ENCODE measurements around the gene RANBP1.

RANBP1 gene

GRCh38 chr22:20174785-20175596 lies 59.1 kb downstream of the RANBP1 start:
- no peak for DNase-seq

DNA sequence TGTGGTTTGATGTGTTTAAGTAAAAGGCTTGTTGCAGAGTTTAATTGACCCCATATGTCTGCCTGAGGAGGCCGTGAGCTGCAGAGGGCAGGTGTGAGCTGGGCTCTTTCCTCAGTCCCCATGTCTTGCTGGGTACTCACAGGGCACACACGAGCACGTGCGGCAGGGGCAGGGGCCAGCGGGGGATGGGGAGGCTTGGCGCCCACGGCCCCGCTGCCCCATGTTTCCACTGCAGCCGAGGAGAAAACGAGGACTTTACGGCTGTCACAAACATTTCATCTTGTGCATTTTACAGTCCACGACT lies 59.6 kb downstream of the RANBP1 start:
- DNase-seq = no peak

DNA sequence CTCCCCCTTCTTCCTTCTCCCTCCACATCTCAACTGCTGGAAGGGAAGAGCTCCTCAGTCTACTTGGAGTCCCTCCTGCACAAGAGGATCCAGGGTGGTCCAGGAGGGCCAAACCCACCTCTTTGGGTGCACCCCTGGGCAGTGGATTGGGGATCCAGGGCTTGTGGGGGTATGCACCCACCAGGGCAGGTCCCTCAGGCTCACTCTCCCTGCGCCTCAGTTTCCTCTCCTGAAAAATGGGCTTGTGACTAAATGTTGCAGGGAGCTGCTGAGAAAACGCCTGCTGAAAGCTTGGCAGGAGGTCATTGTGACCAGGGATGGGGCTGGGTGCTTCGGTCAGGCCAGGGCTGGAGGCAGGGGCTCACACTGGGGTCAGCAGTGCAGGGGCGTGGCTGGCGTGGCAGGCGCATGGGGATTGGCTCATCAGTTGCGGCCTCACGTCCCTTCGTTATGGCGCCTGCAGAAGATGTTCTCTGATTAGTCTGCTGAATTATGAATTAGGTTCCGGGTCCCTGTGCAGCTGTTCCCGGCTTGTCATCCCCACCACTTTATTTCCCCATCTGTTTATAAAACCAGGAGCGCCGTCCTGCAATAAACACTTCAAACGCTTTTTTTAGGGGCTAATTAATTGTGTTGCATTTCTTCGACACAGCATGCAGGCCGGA lies 60.6 kb downstream of the RANBP1 start:
- DNase-seq = no peak

Data from activated gamma-delta T cell (primary cell).